Thyroid gland (tissue), 4 donors: Measurements from ENCODE around the gene MARCKS. TPM values are rescaled to one million over a fixed set of nuclear protein-coding genes. Genes with fewer than 3 reads are reported as not detected.

Experiments used
- DNase-seq, 2 donors: peaks; one replicate each; pipeline ENCODE4 v3.0.0-alpha.2; 2019
- H3K27ac ChIP-seq, 3 donors: fragments of 200-600 bp; sonication (generic); 1 replicate in 2 of 3; 2 replicates in 1 of 3; pipeline ENCODE4 v1.5.1; 2016 to 2019; ENCODE audit warnings: mild to moderate bottlenecking in 1 of 3, moderate library complexity in 1 of 3
- H3K27me3 ChIP-seq: fragments of 200-600 bp; sonication (generic); one replicate; pipeline ENCODE4 v1.5.1; 2019
- H3K36me3 ChIP-seq, 2 donors: fragments of 200-600 bp; sonication (generic); one replicate each; pipeline ENCODE4 v1.5.1; 2016 to 2019
- H3K4me1 ChIP-seq, 2 donors: fragments of 200-600 bp; sonication (generic); one replicate each; pipeline ENCODE4 v1.5.1; 2017 to 2019
- H3K4me3 ChIP-seq, 3 donors: fragments of 200-600 bp; sonication (generic); replicated peaks in 1 of 3; 1 replicate in 2 of 3; 2 replicates in 1 of 3; pipeline ENCODE4 v1.5.1; 2016; ENCODE audit warnings: mild to moderate bottlenecking in 1 of 3
- H3K9me3 ChIP-seq: fragments of 200-600 bp; sonication (generic); one replicate; pipeline ENCODE4 v1.5.1; 2017
- POLR2A ChIP-seq, 2 donors: fragments of 450-650 bp; IDR thresholded peaks; one replicate each; pipeline ENCODE4 v1.6.1; 2017; ENCODE audit warnings: antibody characterized with exemption in 2 of 2, mild to moderate bottlenecking in 2 of 2, moderate library complexity in 1 of 2
- WGBS, 2 donors: methylation state at CpG; one replicate each; pipeline ENCODE4 v1.1.5; 2017; 5-methylcytosine and 5-hydroxymethylcytosine counted together
- intact Hi-C: fragments of 100-400 bp; cut with DNase I; formaldehyde crosslinking; loops from one replicate; pipeline ENCODE4 v1.15.1; 2023
- total RNA-seq, 4 donors: library from RNA; depleted of rRNA; stranded (reverse); fragments of >200 nt; gene quantifications; one replicate each; pipeline ENCODE4 v1.2.3, GENCODE V29; 2016
- TF ChIP-seq, protein P1 (sequence below), 6 experiments: fragments of 200-600 bp in 3 of 6; fragments of 450-650 bp in 3 of 6; sonication (generic) in 3 of 6; IDR thresholded peaks; one replicate each; pipeline ENCODE4 v1.5.1; 2016 to 2019; ENCODE audit warnings: antibody characterized with exemption in 6 of 6, mild to moderate bottlenecking in 2 of 6, inconsistent platforms in 1 of 6, moderate library complexity in 1 of 6

MARCKS gene
- total RNA-seq, 4 donors from 2014 or later = 35.8 to 51.8 (median 43.0) TPM

DNA sequence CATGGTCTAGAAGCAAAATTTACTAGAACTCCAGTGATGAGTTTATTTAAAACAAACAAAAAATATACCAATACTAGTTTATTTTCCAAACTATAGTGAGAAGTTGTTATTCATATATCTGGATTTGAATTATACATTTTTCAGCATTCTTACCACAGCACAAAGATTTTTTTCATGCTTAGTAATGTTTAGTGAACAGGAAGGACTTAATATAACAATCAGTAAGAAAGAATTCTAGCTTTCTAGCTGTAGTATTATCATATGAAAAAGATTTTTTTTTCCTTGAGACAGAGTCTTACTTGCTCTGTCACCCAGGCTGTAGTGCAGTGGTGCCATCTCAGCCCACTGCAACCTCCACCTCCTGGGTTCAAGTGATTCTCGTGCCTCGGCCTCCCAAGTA, 13.8 kb downstream of the MARCKS start:
- TF ChIP-seq POLR2A (IDR thresholded peaks at IDR 0.05) = no peak
- TF ChIP-seq, protein P1, sequence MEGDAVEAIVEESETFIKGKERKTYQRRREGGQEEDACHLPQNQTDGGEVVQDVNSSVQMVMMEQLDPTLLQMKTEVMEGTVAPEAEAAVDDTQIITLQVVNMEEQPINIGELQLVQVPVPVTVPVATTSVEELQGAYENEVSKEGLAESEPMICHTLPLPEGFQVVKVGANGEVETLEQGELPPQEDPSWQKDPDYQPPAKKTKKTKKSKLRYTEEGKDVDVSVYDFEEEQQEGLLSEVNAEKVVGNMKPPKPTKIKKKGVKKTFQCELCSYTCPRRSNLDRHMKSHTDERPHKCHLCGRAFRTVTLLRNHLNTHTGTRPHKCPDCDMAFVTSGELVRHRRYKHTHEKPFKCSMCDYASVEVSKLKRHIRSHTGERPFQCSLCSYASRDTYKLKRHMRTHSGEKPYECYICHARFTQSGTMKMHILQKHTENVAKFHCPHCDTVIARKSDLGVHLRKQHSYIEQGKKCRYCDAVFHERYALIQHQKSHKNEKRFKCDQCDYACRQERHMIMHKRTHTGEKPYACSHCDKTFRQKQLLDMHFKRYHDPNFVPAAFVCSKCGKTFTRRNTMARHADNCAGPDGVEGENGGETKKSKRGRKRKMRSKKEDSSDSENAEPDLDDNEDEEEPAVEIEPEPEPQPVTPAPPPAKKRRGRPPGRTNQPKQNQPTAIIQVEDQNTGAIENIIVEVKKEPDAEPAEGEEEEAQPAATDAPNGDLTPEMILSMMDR (IDR thresholded peaks at IDR 0.05) = no peak
- Histone ChIP-seq H3K4me1 (no peaks in the 10 kb centered on the region), H3K27me3 (no peaks in the 10 kb centered on the region), H3K9me3 (no peaks in the 10 kb centered on the region), H3K27ac (no peak overlapping the region), H3K36me3 (no peaks in the 10 kb centered on the region), H3K4me3 (no peak overlapping the region)
- intact Hi-C loops = no loop called here
- 95 to 96% methylated on average over 2 of the region's 2 CpGs for WGBS, 2 donors
- no peak for DNase-seq

DNA sequence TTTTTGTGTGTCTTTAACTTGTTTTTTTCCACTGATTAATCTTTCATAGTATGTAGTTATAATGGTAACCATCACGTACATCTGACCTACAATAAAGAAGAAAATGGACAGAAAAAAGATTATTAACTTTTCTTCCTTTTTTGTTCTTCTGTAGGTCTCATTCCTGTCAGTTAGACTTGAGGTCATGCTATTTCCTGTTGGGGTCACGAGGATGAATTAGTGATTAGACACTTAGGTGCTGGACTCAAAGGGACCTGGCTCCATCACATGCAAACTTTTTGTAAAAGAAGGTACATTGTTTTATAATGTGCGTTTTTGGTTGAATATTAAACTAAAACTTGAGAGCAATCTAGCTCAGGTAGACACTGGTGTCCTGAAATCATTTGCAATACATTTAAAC, 14.8 kb downstream of the MARCKS start:
- no peaks in the 10 kb centered on the region for H3K27me3 ChIP-seq
- no peak overlapping the region for H3K27ac ChIP-seq
- no peak for DNase-seq
- no peaks in the 10 kb centered on the region for H3K9me3 ChIP-seq
- no peak for TF ChIP-seq POLR2A (IDR thresholded peaks at IDR 0.05)
- TF ChIP-seq, protein P1 (IDR thresholded peaks at IDR 0.05) = no peak
- 90 to 94% methylated on average over 3 of the region's 3 CpGs for WGBS, 2 donors
- intact Hi-C loops = no loop called here
- no peaks in the 10 kb centered on the region for H3K36me3 ChIP-seq
- no peaks in the 10 kb centered on the region for H3K4me1 ChIP-seq
- H3K4me3 ChIP-seq = no peak overlapping the region

DNA sequence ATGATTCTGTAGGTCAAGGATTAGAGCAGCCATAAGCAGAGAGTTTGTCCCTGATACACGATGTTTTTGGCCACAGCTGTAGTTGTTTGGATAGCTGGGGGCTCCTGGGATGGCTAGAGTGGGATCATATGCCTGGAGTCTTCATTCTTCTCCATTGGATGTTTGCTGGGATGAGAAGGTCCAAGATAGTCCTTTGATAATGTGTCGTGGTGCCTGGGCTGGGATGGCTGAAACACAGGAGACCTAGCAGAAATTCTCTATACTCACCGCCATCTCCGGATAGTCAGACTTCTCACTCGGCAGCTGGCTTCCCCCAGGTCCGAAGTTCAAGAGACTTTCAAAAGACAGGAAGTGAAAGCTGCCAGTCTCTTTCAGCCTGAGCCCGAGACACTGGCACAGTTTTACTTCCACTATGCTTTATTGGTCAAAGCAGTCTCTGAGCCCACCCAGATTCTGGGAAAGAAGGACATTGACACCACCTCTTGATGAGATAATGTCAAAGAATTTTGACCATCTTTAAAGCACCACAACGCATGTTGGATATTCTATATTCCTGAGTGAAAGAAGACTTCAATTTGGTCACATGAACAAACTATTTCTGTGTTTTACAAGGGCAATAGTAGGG, 16.0 kb downstream of the MARCKS start:
- Histone ChIP-seq H3K27me3 (no peaks in the 10 kb centered on the region), H3K36me3 (no peaks in the 10 kb centered on the region), H3K9me3 (no peaks in the 10 kb centered on the region), H3K27ac (no peak overlapping the region), H3K4me3 (no peak overlapping the region), H3K4me1 (no peaks in the 10 kb centered on the region)
- intact Hi-C loops = no loop called here
- peak in 1 of 2 donors; percentile 2 for DNase-seq
- 54 to 71% methylated on average over 8 of the region's 8 CpGs for WGBS, 2 donors
- TF ChIP-seq, protein P1 (IDR thresholded peaks at IDR 0.05) = no peak
- TF ChIP-seq POLR2A (IDR thresholded peaks at IDR 0.05) = no peak

DNA sequence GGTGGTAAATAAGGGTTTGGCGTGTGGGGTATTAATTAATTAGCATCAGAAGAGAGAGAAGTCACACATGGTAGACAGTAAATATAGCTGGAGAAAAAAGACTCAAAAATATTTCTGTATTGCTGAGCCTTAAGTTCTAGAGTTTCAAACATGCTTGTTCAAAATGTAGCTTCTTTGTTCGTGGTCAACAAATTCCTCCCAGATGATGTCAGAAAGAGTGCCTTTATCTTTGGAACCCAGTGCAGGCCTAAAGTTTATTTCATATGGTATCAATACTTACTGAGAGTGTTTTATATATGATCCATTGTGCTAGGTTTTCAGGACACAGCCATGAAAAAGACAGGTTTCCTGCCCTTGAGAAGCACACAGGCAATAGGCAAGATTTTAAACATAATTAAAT, 18.3 kb downstream of the MARCKS start:
- TF ChIP-seq, protein P1 (IDR thresholded peaks at IDR 0.05) = no peak
- no peak for TF ChIP-seq POLR2A (IDR thresholded peaks at IDR 0.05)
- H3K4me1 ChIP-seq = peaks cover 4% of the 10 kb centered on the region in 2 donors
- no peak overlapping the region for H3K27ac ChIP-seq
- WGBS, 2 donors = 87 to 88% methylated on average over 2 of the region's 2 CpGs
- no peaks in the 10 kb centered on the region for H3K36me3 ChIP-seq
- DNase-seq = no peak
- H3K9me3 ChIP-seq = no peaks in the 10 kb centered on the region
- H3K4me3 ChIP-seq = no peak overlapping the region
- intact Hi-C loops = no loop called here
- H3K27me3 ChIP-seq = no peaks in the 10 kb centered on the region

DNA sequence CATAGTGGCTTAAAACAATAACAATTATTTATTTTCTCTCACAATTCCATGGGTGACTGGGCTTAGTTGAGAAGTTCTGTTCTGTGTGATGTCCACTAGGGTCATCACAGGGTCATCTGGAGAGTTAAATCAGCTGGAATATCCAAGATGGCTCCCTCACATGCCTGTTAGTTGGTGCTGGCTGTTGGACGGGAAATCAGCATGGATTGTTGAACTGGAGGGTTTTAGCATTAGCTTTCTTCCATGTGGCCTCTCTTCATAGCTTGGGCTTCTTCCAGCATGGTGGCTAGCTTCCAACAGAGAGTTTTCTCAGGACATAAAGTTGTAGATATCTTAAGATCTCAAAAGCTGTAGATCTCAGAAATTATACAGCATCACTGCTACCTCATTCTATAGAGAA, 19.6 kb downstream of the MARCKS start:
- TF ChIP-seq POLR2A (IDR thresholded peaks at IDR 0.05) = no peak
- TF ChIP-seq, protein P1 (IDR thresholded peaks at IDR 0.05) = no peak
- H3K4me3 ChIP-seq = no peak overlapping the region
- H3K9me3 ChIP-seq = no peaks in the 10 kb centered on the region
- intact Hi-C loops = no loop called here
- H3K27me3 ChIP-seq = no peaks in the 10 kb centered on the region
- DNase-seq = no peak
- 70 to 73% methylated on average over 1 of the region's 1 CpG for WGBS, 2 donors
- no peaks in the 10 kb centered on the region for H3K36me3 ChIP-seq
- H3K27ac ChIP-seq = no peak overlapping the region
- peaks cover 4% of the 10 kb centered on the region in 2 donors for H3K4me1 ChIP-seq
